Endothelial cell of umbilical vein (primary cell): Measurements from ENCODE around the gene CBL. TPM values are rescaled to one million over a fixed set of nuclear protein-coding genes. Genes with fewer than 3 reads are reported as not detected.

ENCODE experiments used
- BruUV-seq: library from RNA; stranded (reverse); fragments of 400-500 nt; replicated peaks from 2 replicates; lab custom pipeline; 2021; lab: Mats Ljungman, UMichigan
- CTCF ChIA-PET: fragments of 300-600, 350-600 bp; sonication (Branson Sonifier 250); formaldehyde crosslinking; loops from one replicate; lab custom pipeline; 2021; ENCODE audit warnings: antibody characterized with exemption, inconsistent platforms; lab: Charles Lee
- POLR2A ChIA-PET: fragments of 300-600, 350-600 bp; sonication (Branson Sonifier 250); formaldehyde crosslinking; loops from one replicate; lab custom pipeline; 2021; ENCODE audit warnings: antibody characterized with exemption, inconsistent platforms; lab: Charles Lee
- DNase-seq: peaks from one replicate; pipeline ENCODE4 v3.0.0-alpha.2; 2011; ENCODE audit warnings: low read depth, low spot score
- FAIRE-seq: peaks from 2 replicates; lab custom pipeline; 2011; peaks lifted over from hg19 to GRCh38; lab: Jason Lieb, UNC
- H2AFZ ChIP-seq: 2 replicates; pipeline ENCODE4 v1.6.0; 2012; ENCODE audit warnings: low read depth, low read length, control low read depth, inconsistent platforms
- H3K27ac ChIP-seq: 2 replicates; pipeline ENCODE4 v1.5.1; 2011; ENCODE audit warnings: low read depth, mild to moderate bottlenecking, control low read depth, low read length, moderate library complexity; ENCODE audit not compliant: insufficient read depth
- H3K27me3 ChIP-seq, 2 experiments: 2 replicates each; pipeline versions ENCODE4 v1.6.0 to v1.6.1; 2011; ENCODE audit warnings: low read length in 2 of 2, mixed read lengths in 1 of 2; ENCODE audit not compliant: control insufficient read depth in 2 of 2, insufficient read depth in 2 of 2
- H3K36me3 ChIP-seq, 2 experiments: 2 replicates in 1 of 2; 3 replicates in 1 of 2; pipeline ENCODE4 v1.5.1; 2011; ENCODE audit warnings: low read length in 2 of 2, mild to moderate bottlenecking in 1 of 2, moderate library complexity in 1 of 2; ENCODE audit not compliant: control insufficient read depth in 2 of 2, insufficient read depth in 2 of 2; ENCODE audit errors: extremely low read depth in 1 of 2
- H3K4me1 ChIP-seq: 3 replicates; pipeline ENCODE4 v1.5.1; 2011; ENCODE audit warnings: mild to moderate bottlenecking, low read length; ENCODE audit not compliant: control insufficient read depth, insufficient read depth; ENCODE audit errors: extremely low read depth
- H3K4me2 ChIP-seq: 2 replicates; pipeline ENCODE4 v1.6.1; 2011; ENCODE audit warnings: low read length, control low read depth, mixed read lengths; ENCODE audit not compliant: insufficient read depth
- H3K4me3 ChIP-seq, 3 experiments: fragments of 200-600 bp in 1 of 3; sonication (generic), shearing (Covaris generic) in 1 of 3; replicated peaks in 1 of 3; 2 replicates each; pipeline ENCODE4 v1.5.1; 2011 to 2016; ENCODE audit warnings: control low read depth in 3 of 3, low read length in 3 of 3, mild to moderate bottlenecking in 2 of 3, inconsistent platforms in 1 of 3, low read depth in 1 of 3, moderate library complexity in 1 of 3; ENCODE audit not compliant: insufficient read depth in 1 of 3
- H3K79me2 ChIP-seq: 2 replicates; pipeline ENCODE4 v1.6.0; 2012; ENCODE audit warnings: low read length, inconsistent platforms; ENCODE audit not compliant: control insufficient read depth, insufficient read depth
- H3K9ac ChIP-seq: replicated peaks from 2 replicates; pipeline ENCODE3; 2011; ENCODE audit warnings: low read length, control low read depth; ENCODE audit not compliant: insufficient read depth; ENCODE audit errors: extremely low read depth
- H3K9me1 ChIP-seq: replicated peaks from 3 replicates; pipeline ENCODE4 v1.6.0; 2011; ENCODE audit warnings: mild to moderate bottlenecking, low read length; ENCODE audit not compliant: control insufficient read depth, insufficient read depth; ENCODE audit errors: extremely low read depth
- H3K9me3 ChIP-seq: replicated peaks from 2 replicates; pipeline ENCODE4 v1.5.1; 2012; ENCODE audit warnings: low read length, inconsistent platforms; ENCODE audit not compliant: control insufficient read depth, insufficient read depth
- H4K20me1 ChIP-seq: replicated peaks from 2 replicates; pipeline ENCODE3; 2011; ENCODE audit warnings: mild to moderate bottlenecking, low read length; ENCODE audit not compliant: control insufficient read depth, insufficient read depth; ENCODE audit errors: extremely low read depth
- EZH2 ChIP-seq: IDR thresholded peaks from 2 replicates; pipeline ENCODE4 v1.6.1; 2012; ENCODE audit warnings: borderline replicate concordance, low read depth, mild to moderate bottlenecking, moderate library complexity, low read length, inconsistent platforms; ENCODE audit not compliant: severe bottlenecking
- FOS ChIP-seq: IDR thresholded peaks from 2 replicates; pipeline ENCODE4 v1.6.1; 2011; ENCODE audit warnings: mild to moderate bottlenecking, low read length, moderate library complexity, borderline replicate concordance; ENCODE audit not compliant: insufficient read depth
- GATA2 ChIP-seq: IDR thresholded peaks from 2 replicates; pipeline ENCODE4 v1.7.0; 2011; ENCODE audit warnings: low read depth, mild to moderate bottlenecking, moderate library complexity, mixed read lengths, low read length; ENCODE audit not compliant: insufficient read length, insufficient read depth
- JUN ChIP-seq: IDR thresholded peaks from 2 replicates; pipeline ENCODE4 v1.6.1; 2011; ENCODE audit warnings: borderline replicate concordance, low read depth; ENCODE audit not compliant: insufficient read length, insufficient read depth
- MYC ChIP-seq: IDR thresholded peaks from one replicate; pipeline ENCODE4 v1.6.1; 2011; ENCODE audit warnings: mild to moderate bottlenecking, low read depth, low read length
- POLR2A ChIP-seq: IDR thresholded peaks from 2 replicates; pipeline ENCODE4 v1.6.1; 2012; ENCODE audit warnings: low read depth, mild to moderate bottlenecking, control low read depth, low read length
- POLR2AphosphoS5 ChIP-seq: IDR thresholded peaks from 2 replicates; pipeline ENCODE4 v1.6.1; 2012; ENCODE audit warnings: low read depth, mild to moderate bottlenecking, control low read depth, low read length, moderate library complexity; ENCODE audit not compliant: insufficient read depth
- dilution Hi-C: fragments of 300-500 bp; cut with MboI; formaldehyde crosslinking; loops from one replicate; pipeline ENCODE4 v1.15.0; 2019; ENCODE audit warnings: low sequenced_read_pairs; ENCODE audit not compliant: extremely low pct_ligation_motif_present
- intact Hi-C: fragments of 100-400 bp; cut with micrococcal nuclease; formaldehyde crosslinking; loops from one replicate; pipeline ENCODE4 v1.10.0; 2022
- polyA plus RNA-seq, 4 experiments: library from polyadenylated mRNA; depleted of rRNA in 3 of 4; stranded (reverse) in 3 of 4; unstranded in 1 of 4; fragments of >200 nt; gene quantifications; 2 replicates each; pipeline versions ENCODE4 v1.2.1 to v1.2.3, GENCODE V29; 2011 to 2012; ENCODE audit warnings: missing spikeins in 1 of 4
- total RNA-seq: library from RNA; stranded (reverse); gene quantifications from 2 replicates; pipeline ENCODE4 v1.2.3, GENCODE V29; 2021
- TF ChIP-seq, protein P1 (sequence below), 2 donors: IDR thresholded peaks; 1 replicate in 1 of 2; 2 replicates in 1 of 2; pipeline ENCODE4 v1.5.1; 2011; ENCODE audit warnings: low read length in 2 of 2, mild to moderate bottlenecking in 2 of 2, moderate library complexity in 2 of 2, control low read depth in 1 of 2, inconsistent platforms in 1 of 2, low read depth in 1 of 2; ENCODE audit not compliant: insufficient read depth in 1 of 2; ENCODE audit errors: extremely low read depth in 1 of 2
- TF ChIP-seq, protein P2 (sequence below): IDR thresholded peaks from 2 replicates; pipeline ENCODE4 v1.6.1; 2011; ENCODE audit not compliant: insufficient read depth, insufficient read length

The CBL gene
- total and polyA plus RNA-seq, 2 donors (not counting 3 experiments of a cell fraction or from before 2014, with no cell fraction given), result 15.5 to 41.5 TPM

DNA sequence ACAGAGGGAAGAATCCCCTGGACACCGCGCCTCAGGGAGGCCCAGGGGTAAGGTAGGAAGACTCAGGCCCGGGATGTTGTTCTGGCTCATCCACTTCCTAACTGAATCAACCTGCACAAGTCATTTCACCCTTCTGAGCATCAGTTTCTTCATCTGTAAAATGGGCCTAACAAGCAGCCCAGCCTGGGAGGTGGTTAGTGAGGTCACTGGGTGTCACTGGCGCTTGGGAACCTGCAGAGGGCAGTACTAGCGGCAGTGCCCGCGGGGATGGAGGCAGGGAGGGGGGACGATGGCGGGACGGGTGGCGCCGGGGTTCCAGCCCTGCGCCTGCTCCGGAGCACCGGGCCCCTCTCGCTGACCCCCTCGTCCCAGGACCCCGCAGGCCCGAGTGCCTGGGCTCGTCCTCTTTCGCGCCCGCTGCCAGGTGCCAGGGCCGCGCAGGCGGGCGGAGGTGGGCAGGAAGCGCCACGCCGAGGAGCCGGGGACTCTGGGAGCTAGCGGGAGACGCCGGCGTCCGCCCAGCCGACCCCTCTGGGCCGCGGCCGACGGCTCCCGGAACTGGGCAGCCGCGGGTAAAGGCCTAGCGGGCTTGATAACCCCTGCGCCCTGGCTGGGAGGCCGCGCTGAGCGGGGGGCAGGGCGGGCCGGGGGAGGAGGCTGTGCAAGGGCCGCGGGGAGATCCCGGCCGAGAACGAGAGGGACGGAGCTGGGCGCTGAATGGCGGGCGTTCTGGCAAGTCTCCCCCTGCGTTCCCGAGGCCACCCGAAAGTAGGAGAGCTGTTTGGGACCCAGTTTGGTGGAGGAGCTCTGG, 37.5 kb upstream of the CBL start, which contains the start of gene NLRX1:
TSS of gene NLRX1 (plus strand) at position 255 of the 811 bp plus-strand sequence. CDS start 2,679 bp downstream, outside the sequence.
- intact Hi-C loops, result loop anchor here (1.0 to 2.0 kb wide), 5 partner anchors 10 to 155 kb away; partner anchors contain the start of genes ABCG4 and HINFP
- ChIA-PET POLR2A (interaction anchor here (0.8 to 1.0 kb wide), 3 partner anchors 9 to 17 kb away, joined by 3 to 10 read pairs (median 3); no protein-coding TSS in a partner anchor), CTCF (interaction anchor here (0.8 to 2.0 kb wide), 22 partner anchors 8 to 170 kb away, joined by 3 to 43 read pairs (median 4); partner anchors contain the start of genes ABCG4 and HINFP)
- Histone ChIP-seq H3K27ac (peak within 1 kb of the TSS; percentile 55), H4K20me1 (no peaks in the 10 kb centered on the region), H3K4me3 (peak within 1 kb of the TSS; percentile 6 to 48 (median 17)), H3K79me2 (no peaks in the 10 kb centered on the region), H2AFZ (peak within 1 kb of the TSS; percentile 71), H3K9ac (peak within 1 kb of the TSS; percentile 77), H3K27me3 (no peaks in the 10 kb centered on the region), H3K9me1 (no peaks in the 10 kb centered on the region), H3K4me1 (peaks cover 11% of the 10 kb centered on the region), H3K36me3 (no peaks in the 10 kb centered on the region), H3K4me2 (peak within 1 kb of the TSS; percentile 54), H3K9me3 (no peaks in the 10 kb centered on the region)
- TF ChIP-seq JUN (no peak), POLR2A (peak; percentile 71), MYC (no peak), FOS (no peak), GATA2 (no peak), EZH2 (no peak), POLR2AphosphoS5 (peak; percentile 69)
- TF ChIP-seq, protein P1, sequence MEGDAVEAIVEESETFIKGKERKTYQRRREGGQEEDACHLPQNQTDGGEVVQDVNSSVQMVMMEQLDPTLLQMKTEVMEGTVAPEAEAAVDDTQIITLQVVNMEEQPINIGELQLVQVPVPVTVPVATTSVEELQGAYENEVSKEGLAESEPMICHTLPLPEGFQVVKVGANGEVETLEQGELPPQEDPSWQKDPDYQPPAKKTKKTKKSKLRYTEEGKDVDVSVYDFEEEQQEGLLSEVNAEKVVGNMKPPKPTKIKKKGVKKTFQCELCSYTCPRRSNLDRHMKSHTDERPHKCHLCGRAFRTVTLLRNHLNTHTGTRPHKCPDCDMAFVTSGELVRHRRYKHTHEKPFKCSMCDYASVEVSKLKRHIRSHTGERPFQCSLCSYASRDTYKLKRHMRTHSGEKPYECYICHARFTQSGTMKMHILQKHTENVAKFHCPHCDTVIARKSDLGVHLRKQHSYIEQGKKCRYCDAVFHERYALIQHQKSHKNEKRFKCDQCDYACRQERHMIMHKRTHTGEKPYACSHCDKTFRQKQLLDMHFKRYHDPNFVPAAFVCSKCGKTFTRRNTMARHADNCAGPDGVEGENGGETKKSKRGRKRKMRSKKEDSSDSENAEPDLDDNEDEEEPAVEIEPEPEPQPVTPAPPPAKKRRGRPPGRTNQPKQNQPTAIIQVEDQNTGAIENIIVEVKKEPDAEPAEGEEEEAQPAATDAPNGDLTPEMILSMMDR (IDR thresholded peaks at IDR 0.05; ENCODE audit: extremely low read depth in 1 of 2, insufficient read depth in 1 of 2, low read depth in 1 of 2, low read length in 2 of 2), result peak; percentile 89 to 94
- TF ChIP-seq, protein P2, sequence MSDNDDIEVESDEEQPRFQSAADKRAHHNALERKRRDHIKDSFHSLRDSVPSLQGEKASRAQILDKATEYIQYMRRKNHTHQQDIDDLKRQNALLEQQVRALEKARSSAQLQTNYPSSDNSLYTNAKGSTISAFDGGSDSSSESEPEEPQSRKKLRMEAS, result no peak
- DNase-seq, result peak; percentile 79
- FAIRE-seq, result no peak
- BruUV-seq, result TSS peak; percentile 34
- dilution Hi-C loops, result no loop called here
